ENCODE results near the gene CDK4. TPM values are rescaled to one million over a fixed set of nuclear protein-coding genes. Genes with fewer than 3 reads are reported as not detected.

Gene CDK4
- polyA plus RNA-seq, 1 donor (not counting 4 experiments of a cell fraction or from before 2014, with no cell fraction given), result 146 TPM

DNA sequence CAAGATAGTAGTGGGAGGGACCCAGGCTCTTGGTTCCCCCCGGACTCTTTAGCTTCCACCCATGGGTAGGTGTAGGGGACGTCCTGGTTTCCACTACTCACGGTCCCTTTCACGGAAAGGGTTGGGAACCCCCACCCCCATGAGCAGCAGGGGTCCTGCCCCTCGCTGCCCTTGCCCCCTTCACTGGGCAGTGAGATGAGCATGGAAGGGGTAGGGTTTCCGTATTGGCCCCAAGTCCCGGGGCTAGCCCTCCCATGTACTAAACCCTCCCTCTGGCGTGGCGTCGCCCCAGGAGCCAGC, 26.3 kb downstream of the CDK4 start:
- peak overlapping the region; percentile 87 to 94 (median 92) for H3K4me3 ChIP-seq (ENCODE audit: control insufficient read depth in 2 of 3, extremely low read depth in 1 of 3, insufficient read depth in 2 of 3, low read depth in 1 of 3, low read length in 3 of 3)
- dilution Hi-C loops (cut with MboI; ENCODE audit: extremely low pct_ligation_motif_present, low sequenced_read_pairs), result loop anchor here (25.0 kb wide), 1 partner anchor 138 kb away; the partner anchor contains the start of gene PIP4K2C
- H2AFZ ChIP-seq (ENCODE audit: control insufficient read depth, low read length), result peak overlapping the region; percentile 88
- H3K4me1 ChIP-seq (ENCODE audit: control insufficient read depth, extremely low read depth, insufficient read depth, low read length), result peaks cover 4% of the 10 kb centered on the region
- H3K79me2 ChIP-seq (ENCODE audit: control insufficient read depth, insufficient read depth, low read length), result no peaks in the 10 kb centered on the region
- no peaks in the 10 kb centered on the region for H3K9me1 ChIP-seq (ENCODE audit: control insufficient read depth, extremely low read depth, insufficient read depth, low read length)
- peaks cover 0 to 5% of the 10 kb centered on the region in 2 experiments for H3K36me3 ChIP-seq (ENCODE audit: control insufficient read depth in 2 of 2, extremely low read depth in 1 of 2, insufficient read depth in 2 of 2, low read length in 2 of 2)
- DNase-seq (ENCODE audit: low read depth, low spot score) (no peak), FAIRE-seq (no peak)
- H3K9me3 ChIP-seq (ENCODE audit: control insufficient read depth, low read depth, low read length), result no peaks in the 10 kb centered on the region
- H3K27me3 ChIP-seq (ENCODE audit: control insufficient read depth, extremely low read depth, insufficient read depth, low read length), result no peaks in the 10 kb centered on the region
- TF ChIP-seq, protein P1, sequence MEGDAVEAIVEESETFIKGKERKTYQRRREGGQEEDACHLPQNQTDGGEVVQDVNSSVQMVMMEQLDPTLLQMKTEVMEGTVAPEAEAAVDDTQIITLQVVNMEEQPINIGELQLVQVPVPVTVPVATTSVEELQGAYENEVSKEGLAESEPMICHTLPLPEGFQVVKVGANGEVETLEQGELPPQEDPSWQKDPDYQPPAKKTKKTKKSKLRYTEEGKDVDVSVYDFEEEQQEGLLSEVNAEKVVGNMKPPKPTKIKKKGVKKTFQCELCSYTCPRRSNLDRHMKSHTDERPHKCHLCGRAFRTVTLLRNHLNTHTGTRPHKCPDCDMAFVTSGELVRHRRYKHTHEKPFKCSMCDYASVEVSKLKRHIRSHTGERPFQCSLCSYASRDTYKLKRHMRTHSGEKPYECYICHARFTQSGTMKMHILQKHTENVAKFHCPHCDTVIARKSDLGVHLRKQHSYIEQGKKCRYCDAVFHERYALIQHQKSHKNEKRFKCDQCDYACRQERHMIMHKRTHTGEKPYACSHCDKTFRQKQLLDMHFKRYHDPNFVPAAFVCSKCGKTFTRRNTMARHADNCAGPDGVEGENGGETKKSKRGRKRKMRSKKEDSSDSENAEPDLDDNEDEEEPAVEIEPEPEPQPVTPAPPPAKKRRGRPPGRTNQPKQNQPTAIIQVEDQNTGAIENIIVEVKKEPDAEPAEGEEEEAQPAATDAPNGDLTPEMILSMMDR (optimal IDR thresholded peaks at IDR 0.05 in 1 of 3, IDR thresholded peaks at IDR 0.05 in 1 of 3, conservative IDR thresholded peaks at IDR 0.05 in 1 of 3; ENCODE audit: extremely low read depth in 1 of 3, insufficient read depth in 2 of 3, low read length in 3 of 3), result no peak
- TF ChIP-seq EZH2 (IDR thresholded peaks at IDR 0.05; ENCODE audit: low read length), result no peak
- peak overlapping the region; percentile 86 for H3K9ac ChIP-seq (ENCODE audit: control insufficient read depth, extremely low read depth, insufficient read depth, low read length)
- peak overlapping the region; percentile 88 for H3K4me2 ChIP-seq (ENCODE audit: control insufficient read depth, extremely low read depth, insufficient read depth, low read depth, low read length)
- no peaks in the 10 kb centered on the region for H4K20me1 ChIP-seq (ENCODE audit: control insufficient read depth, extremely low read depth, insufficient read depth, low read length)
- H3K27ac ChIP-seq (ENCODE audit: control insufficient read depth, insufficient read depth, low read length), result peak overlapping the region; percentile 56

GRCh38 chr12:57724936-57725740, 27.0 kb downstream of the CDK4 start:
- DNase-seq (ENCODE audit: low read depth, low spot score), result no peak
- Histone ChIP-seq H3K9ac (ENCODE audit: control insufficient read depth, extremely low read depth, insufficient read depth, low read length) (no peak overlapping the region), H3K27ac (ENCODE audit: control insufficient read depth, insufficient read depth, low read length) (no peak overlapping the region), H2AFZ (ENCODE audit: control insufficient read depth, low read length) (no peak overlapping the region), H4K20me1 (ENCODE audit: control insufficient read depth, extremely low read depth, insufficient read depth, low read length) (no peaks in the 10 kb centered on the region), H3K9me3 (ENCODE audit: control insufficient read depth, low read depth, low read length) (no peaks in the 10 kb centered on the region), H3K4me3 (ENCODE audit: control insufficient read depth in 2 of 3, extremely low read depth in 1 of 3, insufficient read depth in 2 of 3, low read depth in 1 of 3, low read length in 3 of 3) (no peak overlapping the region), H3K36me3 (ENCODE audit: control insufficient read depth in 2 of 2, extremely low read depth in 1 of 2, insufficient read depth in 2 of 2, low read length in 2 of 2) (peaks cover 5% of the 10 kb centered on the region in 2 experiments), H3K9me1 (ENCODE audit: control insufficient read depth, extremely low read depth, insufficient read depth, low read length) (no peaks in the 10 kb centered on the region), H3K4me2 (ENCODE audit: control insufficient read depth, extremely low read depth, insufficient read depth, low read depth, low read length) (no peak overlapping the region), H3K27me3 (ENCODE audit: control insufficient read depth, extremely low read depth, insufficient read depth, low read length) (no peaks in the 10 kb centered on the region), H3K4me1 (ENCODE audit: control insufficient read depth, extremely low read depth, insufficient read depth, low read length) (peaks cover 4% of the 10 kb centered on the region), H3K79me2 (ENCODE audit: control insufficient read depth, insufficient read depth, low read length) (no peaks in the 10 kb centered on the region)
- dilution Hi-C loops (cut with MboI; ENCODE audit: extremely low pct_ligation_motif_present, low sequenced_read_pairs), result loop anchor here (25.0 kb wide), 1 partner anchor 138 kb away; the partner anchor contains the start of gene PIP4K2C
- no peak for FAIRE-seq
- TF ChIP-seq, protein P1 (optimal IDR thresholded peaks at IDR 0.05 in 1 of 3, IDR thresholded peaks at IDR 0.05 in 1 of 3, conservative IDR thresholded peaks at IDR 0.05 in 1 of 3; ENCODE audit: extremely low read depth in 1 of 3, insufficient read depth in 2 of 3, low read length in 3 of 3), result no peak
- TF ChIP-seq EZH2 (IDR thresholded peaks at IDR 0.05; ENCODE audit: low read length), result no peak
